Natural killer cell (primary cell): ENCODE data around the gene PRR12. TPM values are rescaled to one million over a fixed set of nuclear protein-coding genes. Genes with fewer than 3 reads are reported as not detected.
A peak's percentile ranks its signal among the peaks of the same experiment; 100 is the strongest.

ENCODE experiments used
- ATAC-seq, 3 donors: fragments of 150-1000 bp in 2 of 3; fragments of 200-7000 bp in 1 of 3; cut with Tn5 transposase; 1 replicate in 1 of 3; 2 replicates in 2 of 3; pipeline ENCODE4 v1.10.0; 2021; ENCODE audit warnings: mild to moderate bottlenecking in 2 of 3, moderate library complexity in 2 of 3
- DNase-seq, 2 donors: peaks; one replicate each; pipeline versions ENCODE4 v3.0.0 to v3.0.0-alpha.2; 2013 to 2021; ENCODE audit warnings: mixed read lengths in 1 of 2
- H3K27ac ChIP-seq: one replicate; pipeline ENCODE4 v1.5.1; 2013; ENCODE audit warnings: mild to moderate bottlenecking, low read length
- H3K27me3 ChIP-seq: one replicate; pipeline ENCODE4 v1.6.1; 2013; ENCODE audit warnings: low read length; ENCODE audit not compliant: control insufficient read depth, insufficient read depth
- H3K36me3 ChIP-seq: one replicate; pipeline ENCODE4 v1.6.1; 2013; ENCODE audit warnings: low read length; ENCODE audit not compliant: control insufficient read depth, insufficient read depth
- H3K4me1 ChIP-seq: one replicate; pipeline ENCODE4 v1.6.1; 2013; ENCODE audit warnings: low read length; ENCODE audit not compliant: control insufficient read depth, insufficient read depth
- H3K4me3 ChIP-seq: one replicate; pipeline ENCODE4 v1.5.1; 2013; ENCODE audit warnings: low read length
- H3K9me3 ChIP-seq: one replicate; pipeline ENCODE4 v1.6.1; 2013; ENCODE audit warnings: low read length; ENCODE audit not compliant: control insufficient read depth, insufficient read depth
- H3K27ac Mint-ChIP-seq, 2 donors: one replicate each; pipeline ENCODE4 v1.8.0; 2022; ENCODE audit warnings: mild to moderate bottlenecking in 2 of 2, mixed read lengths in 2 of 2, moderate library complexity in 1 of 2
- H3K27me3 Mint-ChIP-seq, 2 donors: one replicate each; pipeline ENCODE4 v1.8.0; 2022; ENCODE audit warnings: low read depth in 2 of 2, mixed read lengths in 2 of 2
- H3K36me3 Mint-ChIP-seq: one replicate; pipeline ENCODE4 v1.8.0; 2022; ENCODE audit warnings: mixed read lengths
- H3K4me1 Mint-ChIP-seq, 2 donors: one replicate each; pipeline ENCODE4 v1.8.0; 2022; ENCODE audit warnings: mixed read lengths in 2 of 2
- H3K4me3 Mint-ChIP-seq: one replicate; pipeline ENCODE4 v1.8.0; 2022; ENCODE audit warnings: mild to moderate bottlenecking, moderate library complexity, mixed read lengths
- H3K9me3 Mint-ChIP-seq, 2 donors: one replicate each; pipeline ENCODE4 v1.8.0; 2022; ENCODE audit warnings: mixed read lengths in 2 of 2
- CTCF ChIP-seq: fragments of 200-600 bp; IDR thresholded peaks from one replicate; pipeline ENCODE4 v1.8.0; 2022; ENCODE audit warnings: antibody characterized with exemption
- WGBS: methylation state at CpG from one replicate; pipeline ENCODE4 v1.1.7; 2013; ENCODE audit warnings: missing lambda C conversion rate; ENCODE audit not compliant: insufficient coverage; 5-methylcytosine and 5-hydroxymethylcytosine counted together
- intact Hi-C: fragments of 100-400 bp; cut with micrococcal nuclease; formaldehyde crosslinking; loops from one replicate; pipeline ENCODE4 v1.14.2; 2022
- total RNA-seq, 4 donors: library from RNA; stranded (reverse); fragments of 120-200 nt in 1 of 4; gene quantifications; one replicate each; pipeline versions ENCODE4 v1.2.3 to v1.2.4, GENCODE V29; 2013 to 2022

The PRR12 gene
- total RNA-seq, 3 donors from 2014 or later (not counting 1 experiment from before 2014, with no cell fraction given) = 51.1 to 62.1 (median 56.0) TPM

- H3K9me3 ChIP-seq = no peaks in the 10 kb centered on the region
- intact Hi-C loops = no loop called here
- no peak overlapping the region for H3K4me3 Mint-ChIP-seq
- ATAC-seq = no peak
- no peaks in the 10 kb centered on the region for H3K36me3 Mint-ChIP-seq
- peaks cover 5 to 15% of the 10 kb centered on the region in 2 donors for H3K4me1 Mint-ChIP-seq
- no peak for TF ChIP-seq CTCF
- H3K27ac Mint-ChIP-seq = no peak overlapping the region
- H3K27me3 ChIP-seq = no peaks in the 10 kb centered on the region
- 87% methylated on average over 14 of the region's 14 CpGs for WGBS
- H3K4me1 ChIP-seq = peaks cover 8% of the 10 kb centered on the region
- H3K27ac ChIP-seq = no peak overlapping the region
- no peaks in the 10 kb centered on the region for H3K36me3 ChIP-seq
- H3K4me3 ChIP-seq = no peak overlapping the region
- no peaks in the 10 kb centered on the region for H3K9me3 Mint-ChIP-seq
- peaks cover 0 to 2% of the 10 kb centered on the region in 2 donors for H3K27me3 Mint-ChIP-seq
- no peak for DNase-seq
These were observed 48.0 kb upstream of the PRR12 start for GRCh38 chr19:49543032-49543431.

- Histone ChIP-seq H3K4me3 (no peak overlapping the region), H3K27me3 (no peaks in the 10 kb centered on the region), H3K9me3 (no peaks in the 10 kb centered on the region), H3K4me1 (peaks cover 8% of the 10 kb centered on the region), H3K27ac (no peak overlapping the region), H3K36me3 (no peaks in the 10 kb centered on the region)
- TF ChIP-seq CTCF = no peak
- peaks cover 5 to 15% of the 10 kb centered on the region in 2 donors for H3K4me1 Mint-ChIP-seq
- H3K36me3 Mint-ChIP-seq = no peaks in the 10 kb centered on the region
- H3K27me3 Mint-ChIP-seq = peaks cover 0 to 2% of the 10 kb centered on the region in 2 donors
- no peaks in the 10 kb centered on the region for H3K9me3 Mint-ChIP-seq
- 70% methylated on average over 5 of the region's 5 CpGs for WGBS
- peak overlapping the region in 1 of 2 donors; percentile 44 for H3K27ac Mint-ChIP-seq
- DNase-seq (no peak), ATAC-seq (no peak)
- no peak overlapping the region for H3K4me3 Mint-ChIP-seq
- intact Hi-C loops = no loop called here
These were observed 46.8 kb upstream of the PRR12 start for GRCh38 chr19:49544154-49544553.

- Mint-ChIP-seq H3K4me3 (peak overlapping the region; percentile 14), H3K9me3 (no peaks in the 10 kb centered on the region), H3K36me3 (no peaks in the 10 kb centered on the region), H3K4me1 (peaks cover 5 to 20% of the 10 kb centered on the region in 2 donors), H3K27me3 (peaks cover 0 to 2% of the 10 kb centered on the region in 2 donors), H3K27ac (peak overlapping the region in 1 of 2 donors; percentile 19)
- intact Hi-C loops = loop anchor here (1.0 kb wide), 2 partner anchors 41 to 73 kb away; partner anchors contain the start of gene FLT3LG
- Histone ChIP-seq H3K36me3 (no peaks in the 10 kb centered on the region), H3K4me1 (peaks cover 8% of the 10 kb centered on the region), H3K27me3 (no peaks in the 10 kb centered on the region), H3K27ac (no peak overlapping the region), H3K9me3 (no peaks in the 10 kb centered on the region), H3K4me3 (no peak overlapping the region)
- peak; percentile 80 for TF ChIP-seq CTCF
- DNase-seq (peak; percentile 42 to 92), ATAC-seq (peak; percentile 82 to 95 (median 90))
- WGBS = 10% methylated on average over 8 of the region's 9 CpGs
These were observed 44.0 kb upstream of the PRR12 start for GRCh38 chr19:49546825-49547565.
